OCI-LY1 (cell line): ENCODE data around the gene RMC1.

Experiments used
- EZH2 ChIP-seq: fragments of 200-600 bp; sonication (generic), shearing (Covaris generic); IDR thresholded peaks from 2 replicates; pipeline ENCODE4 v1.8.0; 2017; ENCODE audit warnings: borderline replicate concordance, mixed run types, mild to moderate bottlenecking, antibody characterized with exemption, low read length, moderate library complexity, mixed read lengths
- TF ChIP-seq, protein P1 (sequence below): fragments of 200-600 bp; sonication (generic), shearing (Covaris generic); IDR thresholded peaks from 2 replicates; pipeline ENCODE4 v1.5.1; 2017; ENCODE audit warnings: mild to moderate bottlenecking, antibody characterized with exemption, low read length, moderate library complexity, mixed read lengths

DNA sequence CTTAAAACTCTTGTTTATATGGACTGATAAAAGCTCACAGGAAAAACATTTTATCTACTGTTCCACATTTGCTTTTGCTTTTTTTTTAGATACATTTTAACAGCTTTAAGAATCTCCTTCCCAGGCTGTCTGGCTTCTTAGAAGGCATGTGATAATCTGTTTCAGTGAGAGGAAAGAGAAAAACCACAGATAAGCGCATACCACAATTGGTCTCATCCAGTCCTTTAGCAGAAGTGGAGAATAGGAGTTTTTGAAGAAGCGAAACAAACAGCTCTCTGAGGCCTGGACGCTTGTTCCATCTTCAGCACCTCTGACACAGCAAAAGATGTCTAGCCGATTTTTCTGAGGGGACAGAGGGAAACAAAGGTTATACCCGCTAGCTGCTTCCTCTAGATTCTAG is 37.6 kb downstream of the RMC1 start:
- TF ChIP-seq, protein P1, sequence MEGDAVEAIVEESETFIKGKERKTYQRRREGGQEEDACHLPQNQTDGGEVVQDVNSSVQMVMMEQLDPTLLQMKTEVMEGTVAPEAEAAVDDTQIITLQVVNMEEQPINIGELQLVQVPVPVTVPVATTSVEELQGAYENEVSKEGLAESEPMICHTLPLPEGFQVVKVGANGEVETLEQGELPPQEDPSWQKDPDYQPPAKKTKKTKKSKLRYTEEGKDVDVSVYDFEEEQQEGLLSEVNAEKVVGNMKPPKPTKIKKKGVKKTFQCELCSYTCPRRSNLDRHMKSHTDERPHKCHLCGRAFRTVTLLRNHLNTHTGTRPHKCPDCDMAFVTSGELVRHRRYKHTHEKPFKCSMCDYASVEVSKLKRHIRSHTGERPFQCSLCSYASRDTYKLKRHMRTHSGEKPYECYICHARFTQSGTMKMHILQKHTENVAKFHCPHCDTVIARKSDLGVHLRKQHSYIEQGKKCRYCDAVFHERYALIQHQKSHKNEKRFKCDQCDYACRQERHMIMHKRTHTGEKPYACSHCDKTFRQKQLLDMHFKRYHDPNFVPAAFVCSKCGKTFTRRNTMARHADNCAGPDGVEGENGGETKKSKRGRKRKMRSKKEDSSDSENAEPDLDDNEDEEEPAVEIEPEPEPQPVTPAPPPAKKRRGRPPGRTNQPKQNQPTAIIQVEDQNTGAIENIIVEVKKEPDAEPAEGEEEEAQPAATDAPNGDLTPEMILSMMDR: no peak
- TF ChIP-seq EZH2: no peak
